Astrocyte of the spinal cord (primary cell): Measurements from ENCODE around the gene ADAMTSL3.

Source experiments
- DNase-seq: peaks from one replicate; pipeline ENCODE4 v3.0.0; 2011; ENCODE audit warnings: low read depth, low spot score
- H3K4me3 ChIP-seq: 2 replicates; pipeline ENCODE4 v1.5.1; 2011; ENCODE audit warnings: low read depth, mild to moderate bottlenecking, low read length, moderate library complexity
- CTCF ChIP-seq: IDR thresholded peaks from 2 replicates; pipeline ENCODE4 v1.5.1; 2012; ENCODE audit warnings: low read depth, mild to moderate bottlenecking, low read length, inconsistent platforms
- in situ Hi-C: cut with HindIII; loops from 2 replicates; pipeline ENCODE4 v1.10.0; 2017; ENCODE audit warnings: low sequenced_read_pairs

Gene ADAMTSL3

GRCh38 chr15:83929619-83930018 is 275.7 kb downstream of the ADAMTSL3 start:
- DNase-seq, result no peak
- in situ Hi-C loops, result no loop called here
- no peak overlapping the region for H3K4me3 ChIP-seq
- TF ChIP-seq CTCF, result no peak

- TF ChIP-seq CTCF, result no peak
- in situ Hi-C loops, result no loop called here
- H3K4me3 ChIP-seq, result no peak overlapping the region
- DNase-seq, result no peak
These were observed 276.7 kb downstream of the ADAMTSL3 start for GRCh38 chr15:83930392-83931212.

GRCh38 chr15:83935774-83936173 is 281.9 kb downstream of the ADAMTSL3 start:
- in situ Hi-C loops, result no loop called here
- H3K4me3 ChIP-seq, result no peak overlapping the region
- no peak for DNase-seq
- no peak for TF ChIP-seq CTCF

GRCh38 chr15:83940136-83940535 is 286.2 kb downstream of the ADAMTSL3 start:
- no peak for TF ChIP-seq CTCF
- DNase-seq, result no peak
- in situ Hi-C loops, result no loop called here
- no peak overlapping the region for H3K4me3 ChIP-seq

- in situ Hi-C loops, result no loop called here
These were observed 289.1 kb downstream of the ADAMTSL3 start for GRCh38 chr15:83943043-83943442.

GRCh38 chr15:83943849-83944404 is 290.0 kb downstream of the ADAMTSL3 start:
- no peak overlapping the region for H3K4me3 ChIP-seq
- no peak for DNase-seq
- TF ChIP-seq CTCF, result no peak
- in situ Hi-C loops, result no loop called here

More at GRCh38 chr15:83943043-83943442, 289.1 kb downstream of the ADAMTSL3 start:
- TF ChIP-seq CTCF, result no peak
- no peak overlapping the region for H3K4me3 ChIP-seq
- DNase-seq, result no peak
